Measurements from ENCODE around the gene ZMYND8. TPM values are rescaled to one million over a fixed set of nuclear protein-coding genes. Genes with fewer than 3 reads are reported as not detected.
A peak's percentile ranks its signal among the peaks of the same experiment; 100 is the strongest.

ZMYND8 gene
- total and polyA plus RNA-seq, 2 donors (not counting 3 experiments of a cell fraction or from before 2014, with no cell fraction given), result 30.6 to 75.2 TPM

- Histone ChIP-seq H3K27me3 (ENCODE audit: control insufficient read depth in 2 of 2, insufficient read depth in 2 of 2, low read length in 2 of 2) (peaks cover 0 to 2% of the 10 kb centered on the region in 2 experiments), H3K9me1 (replicated peaks; ENCODE audit: control insufficient read depth, extremely low read depth, insufficient read depth, low read length) (no peaks in the 10 kb centered on the region), H4K20me1 (replicated peaks; ENCODE audit: control insufficient read depth, extremely low read depth, insufficient read depth, low read length) (no peaks in the 10 kb centered on the region), H3K36me3 (ENCODE audit: control insufficient read depth in 2 of 2, extremely low read depth in 1 of 2, insufficient read depth in 2 of 2, low read length in 2 of 2) (no peaks in the 10 kb centered on the region), H3K4me3 (replicated peaks in 1 of 3; ENCODE audit: insufficient read depth in 1 of 3, low read depth in 1 of 3, low read length in 3 of 3) (no peak overlapping the region), H3K9ac (replicated peaks; ENCODE audit: extremely low read depth, insufficient read depth, low read length) (no peak overlapping the region), H3K4me2 (ENCODE audit: insufficient read depth, low read length) (peak overlapping the region; percentile 43), H2AFZ (ENCODE audit: low read depth, low read length) (peak overlapping the region; percentile 70), H3K79me2 (ENCODE audit: control insufficient read depth, insufficient read depth, low read length) (no peaks in the 10 kb centered on the region), H3K27ac (ENCODE audit: insufficient read depth, low read depth, low read length) (no peak overlapping the region), H3K4me1 (ENCODE audit: control insufficient read depth, extremely low read depth, insufficient read depth, low read length) (peaks cover 3% of the 10 kb centered on the region), H3K9me3 (replicated peaks; ENCODE audit: control insufficient read depth, insufficient read depth, low read length) (no peaks in the 10 kb centered on the region)
- no TSS peak for BruUV-seq (replicated peaks)
- dilution Hi-C loops (cut with MboI; ENCODE audit: extremely low pct_ligation_motif_present, low sequenced_read_pairs) (no loop called here), intact Hi-C loops (cut with micrococcal nuclease) (loop anchor here (1.0 to 5.0 kb wide), 7 partner anchors 77 to 1426 kb away; no protein-coding TSS in a partner anchor)
- no peak for TF ChIP-seq POLR2AphosphoS5 (IDR thresholded peaks at IDR 0.05; ENCODE audit: insufficient read depth, low read depth, low read length)
- peak; percentile 95 to 98 for TF ChIP-seq CTCF (IDR thresholded peaks at IDR 0.05; ENCODE audit: extremely low read depth in 1 of 2, insufficient read depth in 1 of 2, low read depth in 1 of 2, low read length in 2 of 2)
- CTCF ChIA-PET, result interaction anchor here (0.5 to 7.0 kb wide), 40 partner anchors 9 to 1423 kb away, joined by 3 to 83 read pairs (median 4); partner anchors contain the start of gene NCOA3
- DNase-seq (ENCODE audit: low read depth, low spot score) (peak; percentile 63), FAIRE-seq (peak; percentile 75)
- POLR2A ChIA-PET, result interaction anchor here (0.6 kb wide), 1 partner anchor 45 kb away, joined by 9 read pairs; no protein-coding TSS in a partner anchor
Observed at GRCh38 chr20:47196091-47197081, 160.1 kb downstream of the ZMYND8 start.

Measured in endothelial cell of umbilical vein (primary cell).